ENCODE results near the gene TOX3.

DNA sequence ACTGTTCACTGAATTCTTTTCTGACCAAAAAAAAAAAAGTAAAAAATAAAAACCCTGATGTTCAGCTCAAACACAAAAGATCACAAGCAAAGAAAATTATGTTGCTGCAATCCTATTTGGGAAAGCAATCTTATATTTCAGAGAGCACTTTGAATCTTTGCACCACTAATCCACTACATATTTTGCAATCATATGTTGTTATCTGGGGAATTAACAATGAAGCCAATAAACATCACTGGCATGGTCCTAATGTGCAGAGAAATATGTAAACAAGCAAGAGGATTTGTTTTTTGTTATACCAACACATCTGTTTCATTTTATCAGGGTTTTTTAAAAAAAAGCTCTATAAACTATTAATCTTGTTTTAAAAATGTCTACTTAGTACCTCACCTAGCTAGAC lies 84.1 kb downstream of the TOX3 start:
- TF ChIP-seq, protein P1, sequence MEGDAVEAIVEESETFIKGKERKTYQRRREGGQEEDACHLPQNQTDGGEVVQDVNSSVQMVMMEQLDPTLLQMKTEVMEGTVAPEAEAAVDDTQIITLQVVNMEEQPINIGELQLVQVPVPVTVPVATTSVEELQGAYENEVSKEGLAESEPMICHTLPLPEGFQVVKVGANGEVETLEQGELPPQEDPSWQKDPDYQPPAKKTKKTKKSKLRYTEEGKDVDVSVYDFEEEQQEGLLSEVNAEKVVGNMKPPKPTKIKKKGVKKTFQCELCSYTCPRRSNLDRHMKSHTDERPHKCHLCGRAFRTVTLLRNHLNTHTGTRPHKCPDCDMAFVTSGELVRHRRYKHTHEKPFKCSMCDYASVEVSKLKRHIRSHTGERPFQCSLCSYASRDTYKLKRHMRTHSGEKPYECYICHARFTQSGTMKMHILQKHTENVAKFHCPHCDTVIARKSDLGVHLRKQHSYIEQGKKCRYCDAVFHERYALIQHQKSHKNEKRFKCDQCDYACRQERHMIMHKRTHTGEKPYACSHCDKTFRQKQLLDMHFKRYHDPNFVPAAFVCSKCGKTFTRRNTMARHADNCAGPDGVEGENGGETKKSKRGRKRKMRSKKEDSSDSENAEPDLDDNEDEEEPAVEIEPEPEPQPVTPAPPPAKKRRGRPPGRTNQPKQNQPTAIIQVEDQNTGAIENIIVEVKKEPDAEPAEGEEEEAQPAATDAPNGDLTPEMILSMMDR (IDR thresholded peaks at IDR 0.05 in 2 of 3, conservative IDR thresholded peaks at IDR 0.05 in 1 of 3; ENCODE audit: control insufficient read depth in 2 of 3, extremely low read depth in 1 of 3, insufficient read depth in 1 of 3, low read depth in 3 of 3, low read length in 3 of 3): no peak
- TF ChIP-seq, protein P2, sequence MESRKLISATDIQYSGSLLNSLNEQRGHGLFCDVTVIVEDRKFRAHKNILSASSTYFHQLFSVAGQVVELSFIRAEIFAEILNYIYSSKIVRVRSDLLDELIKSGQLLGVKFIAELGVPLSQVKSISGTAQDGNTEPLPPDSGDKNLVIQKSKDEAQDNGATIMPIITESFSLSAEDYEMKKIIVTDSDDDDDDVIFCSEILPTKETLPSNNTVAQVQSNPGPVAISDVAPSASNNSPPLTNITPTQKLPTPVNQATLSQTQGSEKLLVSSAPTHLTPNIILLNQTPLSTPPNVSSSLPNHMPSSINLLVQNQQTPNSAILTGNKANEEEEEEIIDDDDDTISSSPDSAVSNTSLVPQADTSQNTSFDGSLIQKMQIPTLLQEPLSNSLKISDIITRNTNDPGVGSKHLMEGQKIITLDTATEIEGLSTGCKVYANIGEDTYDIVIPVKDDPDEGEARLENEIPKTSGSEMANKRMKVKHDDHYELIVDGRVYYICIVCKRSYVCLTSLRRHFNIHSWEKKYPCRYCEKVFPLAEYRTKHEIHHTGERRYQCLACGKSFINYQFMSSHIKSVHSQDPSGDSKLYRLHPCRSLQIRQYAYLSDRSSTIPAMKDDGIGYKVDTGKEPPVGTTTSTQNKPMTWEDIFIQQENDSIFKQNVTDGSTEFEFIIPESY (IDR thresholded peaks at IDR 0.05): no peak
- TF ChIP-seq, protein P3, sequence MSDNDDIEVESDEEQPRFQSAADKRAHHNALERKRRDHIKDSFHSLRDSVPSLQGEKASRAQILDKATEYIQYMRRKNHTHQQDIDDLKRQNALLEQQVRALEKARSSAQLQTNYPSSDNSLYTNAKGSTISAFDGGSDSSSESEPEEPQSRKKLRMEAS (IDR thresholded peaks at IDR 0.05; ENCODE audit: low read depth, low read length): no peak
- TF ChIP-seq NFYB (IDR thresholded peaks at IDR 0.05; ENCODE audit: insufficient read depth, low read depth, low read length) (no peak), SIN3A (IDR thresholded peaks at IDR 0.05; ENCODE audit: low read depth, low read length) (no peak), ZNF274 (IDR thresholded peaks at IDR 0.05; ENCODE audit: insufficient read depth, insufficient read length) (no peak), BMI1 (IDR thresholded peaks at IDR 0.05; ENCODE audit: borderline replicate concordance) (no peak), TARDBP (IDR thresholded peaks at IDR 0.05; ENCODE audit: borderline replicate concordance) (no peak), POLR2A (IDR thresholded peaks at IDR 0.05; ENCODE audit: low read depth, low read length) (no peak)
